ENCODE results near the gene FGB. TPM values are rescaled to one million over a fixed set of nuclear protein-coding genes. Genes with fewer than 3 reads are reported as not detected.

Gene FGB
- not detected in 2 replicates for total RNA-seq (2014; rRNA removed; shearing (Covaris generic))

DNA sequence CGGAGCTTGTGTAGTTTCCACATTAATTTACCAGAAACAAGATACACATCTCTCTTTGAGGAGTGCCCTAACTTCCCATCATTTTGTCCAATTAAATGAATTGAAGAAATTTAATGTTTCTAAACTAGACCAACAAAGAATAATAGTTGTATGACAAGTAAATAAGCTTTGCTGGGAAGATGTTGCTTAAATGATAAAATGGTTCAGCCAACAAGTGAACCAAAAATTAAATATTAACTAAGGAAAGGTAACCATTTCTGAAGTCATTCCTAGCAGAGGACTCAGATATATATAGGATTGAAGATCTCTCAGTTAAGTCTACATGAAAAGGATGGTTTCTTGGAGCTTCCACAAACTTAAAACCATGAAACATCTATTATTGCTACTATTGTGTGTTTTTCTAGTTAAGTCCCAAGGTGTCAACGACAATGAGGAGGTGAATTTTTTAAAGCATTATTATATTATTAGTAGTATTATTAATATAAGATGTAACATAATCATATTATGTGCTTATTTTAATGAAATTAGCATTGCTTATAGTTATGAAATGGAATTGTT lies at the start of gene FGB:
FGB (plus strand) TSS at position 315 of the 558 bp plus-strand sequence; CDS start at position 323, 8 bp downstream.
- DNase-seq (ENCODE audit: low spot score): no peak

DNA sequence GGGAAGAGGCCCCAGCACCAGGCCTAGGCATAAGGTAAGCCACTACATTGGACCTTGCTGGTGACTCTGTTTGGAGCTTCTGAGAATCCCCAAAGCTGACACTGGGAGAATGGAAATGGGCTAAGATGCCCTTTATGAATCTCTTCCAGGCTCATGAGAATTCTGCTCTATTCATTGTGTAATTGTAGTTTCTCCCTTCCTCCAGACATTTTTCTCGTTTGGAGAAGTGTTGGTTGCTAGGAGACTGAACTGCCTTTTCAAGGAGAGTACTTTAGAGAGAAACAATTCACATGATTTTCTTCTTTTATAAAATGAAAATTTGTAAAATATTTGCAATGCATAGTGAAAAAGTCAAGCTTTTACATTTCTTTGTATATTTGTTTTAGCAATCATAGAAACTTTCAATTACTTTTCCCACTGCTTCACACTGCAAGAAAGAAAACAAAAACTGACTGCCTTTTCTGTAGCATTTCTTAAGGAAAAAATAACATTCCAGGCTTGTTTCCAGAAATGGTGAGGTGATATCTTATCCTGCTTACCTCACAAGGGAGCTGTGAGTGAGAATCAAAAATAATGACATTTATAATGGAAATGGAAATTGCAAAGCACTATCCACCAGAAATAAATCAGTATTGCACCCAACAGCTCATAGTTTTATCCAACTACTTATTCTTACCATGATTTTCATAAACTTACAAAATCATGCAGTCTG lies 46.3 kb upstream of the FGB start:
- no peak for DNase-seq (ENCODE audit: low spot score)

DNA sequence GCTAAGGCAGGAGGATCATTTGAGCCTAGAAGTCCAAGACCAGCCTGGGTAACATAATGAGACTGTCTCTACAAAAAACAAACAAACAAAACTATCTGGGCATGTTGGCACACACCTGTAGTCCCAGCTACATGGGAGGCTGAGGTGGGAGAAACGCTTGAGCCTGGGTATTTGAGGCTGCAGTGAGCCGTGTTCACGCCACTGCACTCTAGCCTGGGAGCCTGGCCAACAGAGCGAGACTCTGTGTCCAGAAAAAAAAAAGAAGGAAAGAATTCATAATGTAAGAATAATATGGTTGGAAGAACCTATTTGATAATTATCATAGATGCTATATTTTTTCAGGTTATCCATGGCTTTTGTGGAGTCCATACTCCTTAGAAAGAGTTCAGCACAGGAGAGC lies 45.2 kb upstream of the FGB start:
- no peak for DNase-seq (ENCODE audit: low spot score)

DNA sequence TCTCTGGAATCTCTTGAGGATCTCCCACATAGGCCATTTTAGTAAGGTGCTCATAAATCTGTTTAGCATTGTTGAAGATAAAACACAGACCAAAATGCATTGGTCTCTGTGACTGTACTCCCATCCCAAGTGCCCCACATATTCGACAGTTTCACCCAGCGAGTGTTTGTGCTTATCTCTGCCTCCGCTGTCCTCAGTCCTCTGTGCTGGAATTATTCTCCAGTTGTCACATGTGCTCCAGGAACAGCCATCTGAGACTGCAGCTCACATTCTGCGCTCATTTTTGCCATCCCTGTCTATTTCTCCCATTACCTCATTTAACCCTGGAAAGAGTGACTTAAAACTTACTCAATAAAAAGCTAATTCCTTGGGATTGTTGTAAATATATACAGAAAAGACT lies 43.6 kb upstream of the FGB start:
- DNase-seq (ENCODE audit: low spot score): no peak

DNA sequence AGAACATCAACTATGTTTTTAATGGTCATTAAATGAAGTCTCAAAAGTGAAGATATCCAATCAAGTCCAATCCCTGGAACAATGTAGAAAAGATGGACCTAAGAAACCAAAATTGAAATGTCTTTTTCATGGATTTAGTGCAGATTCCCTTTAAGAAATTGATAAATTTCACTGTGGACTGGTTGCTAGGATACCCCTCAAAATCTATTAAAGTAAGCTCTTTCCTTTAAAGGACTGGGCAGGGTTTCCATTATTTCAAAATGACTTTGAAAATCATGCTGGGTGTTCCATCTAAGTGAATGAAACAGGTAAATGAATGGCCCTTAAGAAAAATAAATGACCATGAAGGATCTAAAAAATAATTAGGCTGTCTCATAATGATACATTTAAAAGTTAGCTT lies 41.2 kb upstream of the FGB start:
- no peak for DNase-seq (ENCODE audit: low spot score)

DNA sequence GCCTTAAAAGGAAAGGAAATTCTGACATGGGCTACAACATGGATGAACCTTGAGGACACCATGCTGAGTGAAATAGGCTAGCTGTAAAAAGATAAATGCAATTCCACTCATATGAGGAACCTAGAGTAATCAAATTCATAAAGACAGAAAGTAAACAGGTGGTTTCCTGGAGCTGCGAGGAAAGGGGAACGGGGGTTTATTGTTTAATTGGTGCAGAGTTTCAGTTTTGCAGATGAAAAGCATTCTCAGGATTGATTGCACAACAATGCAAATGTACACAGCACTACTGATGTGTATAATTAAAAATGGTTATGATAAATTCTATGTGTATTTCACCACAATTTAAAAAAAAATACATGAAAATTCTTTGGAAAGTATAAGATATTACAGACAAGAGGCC lies 36.7 kb upstream of the FGB start:
- no peak for DNase-seq (ENCODE audit: low spot score)

DNA sequence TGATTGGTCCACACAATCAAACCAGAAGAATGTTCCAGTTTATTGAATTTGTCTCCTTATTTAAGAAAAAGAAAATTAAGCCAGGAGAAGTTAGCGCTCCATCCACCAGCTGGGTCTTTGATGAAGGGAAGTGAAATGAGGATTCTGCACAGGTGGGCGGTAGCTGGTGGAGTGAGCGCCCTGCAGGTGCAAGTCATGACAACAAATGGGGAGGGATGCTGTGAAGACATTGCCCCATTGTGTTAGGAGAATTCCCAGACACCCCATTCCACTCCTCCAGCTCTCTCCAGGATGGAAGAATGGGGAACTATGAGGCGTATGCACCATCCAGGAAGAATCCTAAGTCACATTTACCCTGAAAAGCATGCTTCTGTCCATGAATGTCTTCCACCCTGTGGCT lies 35.5 kb upstream of the FGB start:
- no peak for DNase-seq (ENCODE audit: low spot score)

DNA sequence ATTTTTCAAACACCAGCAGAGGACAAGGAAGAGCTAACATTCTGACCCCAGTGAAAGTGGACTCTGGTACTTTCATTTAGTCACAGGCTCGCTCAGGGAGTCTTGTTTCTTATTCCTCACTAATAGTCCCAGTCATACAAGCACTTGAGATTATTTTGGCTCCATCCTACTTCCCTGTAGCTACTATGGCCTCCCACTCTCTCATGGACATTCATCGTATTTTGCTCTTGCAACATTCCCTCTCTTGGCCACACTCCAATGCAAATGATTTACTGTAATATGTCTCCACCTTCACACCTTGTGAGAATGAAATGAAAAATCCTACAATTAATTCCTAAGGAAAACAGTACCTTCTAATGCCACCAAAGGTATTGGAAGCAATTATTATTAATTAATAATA lies 33.9 kb upstream of the FGB start:
- DNase-seq (ENCODE audit: low spot score): no peak

DNA sequence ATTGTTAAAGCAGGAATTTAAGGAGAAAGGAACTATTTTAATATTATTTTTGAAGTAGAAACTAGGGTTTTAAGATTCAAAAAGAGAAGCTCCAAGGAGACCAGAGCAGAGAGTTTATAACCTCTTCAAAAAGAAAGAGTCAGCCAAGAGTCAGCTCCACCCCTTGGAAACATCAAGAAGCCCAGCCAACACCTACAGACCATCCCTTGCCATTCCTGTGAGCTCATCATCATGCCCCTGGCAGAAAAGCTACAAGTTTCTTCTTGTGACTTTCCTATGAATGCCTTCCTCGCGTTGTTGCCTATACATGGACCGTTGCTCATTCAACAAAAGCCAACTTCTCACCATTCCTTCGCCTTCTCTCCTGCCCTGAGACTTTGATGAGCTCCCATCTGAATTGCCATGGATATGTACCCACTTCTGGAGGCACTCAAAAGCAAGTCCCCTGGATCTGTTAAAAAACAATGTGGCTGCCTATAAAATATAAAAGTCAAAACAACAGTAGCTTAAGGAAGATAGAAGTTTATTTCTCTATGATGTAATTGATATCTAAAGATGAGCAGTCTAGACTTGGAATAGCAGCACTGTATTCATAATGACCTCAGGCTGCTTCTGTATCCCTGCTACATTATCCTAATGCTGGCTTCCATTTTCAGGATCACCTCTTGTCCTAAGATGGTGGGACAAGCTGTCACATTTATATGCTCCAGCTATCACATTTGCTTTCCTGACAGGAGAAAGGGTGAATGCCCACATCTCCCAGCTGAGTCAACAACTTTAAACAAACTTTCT lies 32.9 kb upstream of the FGB start:
- no peak for DNase-seq (ENCODE audit: low spot score)

DNA sequence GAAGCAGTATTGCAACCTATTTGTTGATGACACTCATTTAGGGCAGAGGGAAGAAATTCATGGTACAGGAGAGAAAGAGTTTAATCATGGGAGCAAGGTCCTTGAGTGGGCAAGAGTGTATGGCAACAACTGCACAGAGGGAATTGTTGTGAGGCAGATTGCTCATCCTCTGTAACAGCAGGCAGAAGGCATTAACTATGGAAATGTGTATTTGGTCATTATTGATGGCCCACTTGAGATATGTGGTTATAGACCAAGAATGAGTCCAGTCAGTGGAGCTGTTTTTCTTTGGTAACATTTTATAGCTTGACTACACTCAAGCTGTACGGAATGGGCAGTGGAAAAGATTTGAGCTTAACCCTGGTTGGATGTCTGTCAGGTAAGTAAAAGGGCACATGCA lies 28.5 kb upstream of the FGB start:
- DNase-seq (ENCODE audit: low spot score): no peak

DNA sequence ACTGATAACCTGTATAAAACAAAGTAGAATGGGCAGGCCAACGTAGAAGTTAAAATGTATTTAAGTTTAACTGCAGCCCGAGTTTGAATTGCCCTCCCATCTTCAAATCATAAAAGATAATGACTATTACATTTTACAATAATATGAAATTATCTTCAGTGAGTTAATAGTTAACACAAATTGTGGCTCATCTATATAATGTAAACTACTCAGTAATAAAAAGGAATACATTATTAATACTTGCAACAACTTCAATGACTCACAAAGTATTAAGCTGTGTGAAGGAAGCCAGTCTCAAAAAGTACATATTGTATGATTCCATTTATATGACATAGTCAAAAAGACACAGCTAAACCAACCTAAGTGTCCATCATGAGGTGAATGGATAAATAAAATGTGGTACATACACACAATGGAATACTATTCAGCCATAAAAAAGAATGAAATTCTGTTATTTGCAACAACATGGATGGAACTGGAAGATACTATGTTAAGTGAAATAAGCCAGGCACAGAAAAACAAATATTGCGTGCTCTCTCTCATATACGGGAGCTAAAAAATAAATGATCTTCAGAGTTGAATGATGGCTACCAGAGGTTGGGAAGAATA lies 20.4 kb upstream of the FGB start:
- DNase-seq (ENCODE audit: low spot score): no peak

DNA sequence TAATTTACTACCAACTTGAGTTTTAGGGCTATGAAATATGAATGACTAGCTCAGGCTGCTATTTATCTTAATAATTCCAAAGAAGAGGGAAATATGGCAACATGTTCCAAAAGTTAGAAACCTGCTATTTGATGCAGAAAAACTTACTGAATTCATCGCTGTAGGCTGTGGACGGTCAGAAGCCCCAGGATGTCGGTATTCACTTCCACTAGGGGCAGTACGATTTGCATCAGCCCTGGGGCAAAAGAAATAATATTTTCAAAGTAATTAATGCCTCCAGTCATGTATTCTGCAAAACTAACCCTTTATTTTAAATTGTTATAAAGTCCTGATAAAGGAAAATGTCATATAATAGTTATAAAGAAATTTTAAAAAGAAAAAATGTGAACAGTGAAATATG lies 17.1 kb upstream of the FGB start:
- no peak for DNase-seq (ENCODE audit: low spot score)

DNA sequence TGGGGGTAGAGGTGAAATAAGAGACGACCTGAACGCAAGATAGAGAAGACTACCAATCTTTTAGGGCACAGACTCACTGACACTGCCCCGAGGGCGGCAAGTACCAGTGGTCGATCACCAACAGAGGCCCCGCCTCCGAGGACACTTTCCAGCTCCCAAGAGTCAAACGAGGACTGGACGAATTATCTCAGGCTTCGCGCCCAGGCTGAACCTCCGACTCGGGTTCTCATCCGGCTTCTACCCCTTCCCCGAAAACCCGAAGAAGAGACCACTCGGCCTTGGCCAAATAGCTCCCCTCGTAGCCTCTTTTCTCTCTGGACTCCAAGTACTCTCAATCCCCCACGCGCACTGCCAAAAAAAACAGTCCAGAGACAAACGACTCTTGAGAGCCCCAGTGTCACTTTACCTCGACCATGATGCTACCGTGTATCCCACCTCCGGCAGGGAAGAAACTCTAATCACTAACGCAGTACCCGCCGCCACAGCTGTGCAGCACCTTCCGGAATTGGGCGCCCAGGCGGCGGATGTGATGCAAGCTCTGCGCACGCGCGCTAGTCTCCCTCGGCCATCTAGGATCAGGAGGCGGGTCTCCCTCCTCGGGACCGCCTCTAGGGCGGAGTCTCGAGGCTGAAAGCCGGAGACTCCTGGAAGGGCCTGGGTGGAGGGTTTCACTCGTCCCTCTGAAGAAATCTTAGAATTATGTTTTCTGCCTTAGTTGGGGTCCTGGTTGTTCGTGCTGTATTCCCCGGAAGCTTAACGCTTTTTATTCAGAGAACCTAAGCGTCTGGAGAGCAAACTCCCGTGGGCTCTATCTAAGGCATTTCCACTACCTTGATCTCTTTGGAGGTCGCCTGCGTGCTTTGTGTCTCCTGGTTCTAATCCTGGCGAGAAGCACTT lies 12.7 kb upstream of the FGB start, which contains the start of gene PLRG1:
PLRG1 (minus strand) TSS at position 507 of the 897 bp plus-strand sequence; CDS start at position 415, 92 bp downstream.
- peak; percentile 89 for DNase-seq (ENCODE audit: low spot score)

DNA sequence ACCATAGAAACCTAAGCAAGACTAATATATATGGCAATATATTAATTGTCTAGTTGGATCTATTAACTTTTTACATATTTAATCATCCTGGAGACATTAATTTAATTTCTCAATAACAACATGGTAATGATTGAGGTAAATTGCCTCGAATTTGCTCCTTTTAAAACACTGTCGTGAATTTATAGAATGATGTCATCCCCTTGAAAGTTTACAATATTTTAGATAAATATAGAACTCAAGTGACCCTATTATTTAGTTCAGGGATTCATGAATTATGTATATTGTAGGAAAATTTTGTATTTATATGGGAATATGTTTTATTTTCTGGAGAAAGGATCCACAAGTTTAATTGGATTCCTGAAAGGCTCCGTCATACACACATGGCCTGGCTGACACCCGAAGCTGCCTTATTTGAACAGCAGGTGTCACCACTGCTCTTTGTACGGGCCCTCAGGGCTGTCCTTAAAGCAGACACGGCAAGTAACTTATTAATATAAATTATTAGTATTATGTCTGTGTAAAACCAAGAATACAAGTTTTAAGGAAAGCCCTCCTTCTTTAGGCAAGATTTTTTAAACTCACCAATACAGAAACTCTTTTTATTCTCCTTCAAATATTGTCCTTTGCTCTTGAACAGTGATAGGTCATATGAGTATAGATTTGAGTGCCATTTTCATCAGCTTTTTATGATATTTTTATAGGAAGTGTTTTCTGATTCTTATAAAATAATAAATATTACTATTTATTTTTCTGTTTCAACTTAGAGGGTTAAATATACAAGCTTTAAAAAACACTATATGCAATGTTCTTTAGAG lies 10.7 kb upstream of the FGB start:
- DNase-seq (ENCODE audit: low spot score): peak; percentile 59

DNA sequence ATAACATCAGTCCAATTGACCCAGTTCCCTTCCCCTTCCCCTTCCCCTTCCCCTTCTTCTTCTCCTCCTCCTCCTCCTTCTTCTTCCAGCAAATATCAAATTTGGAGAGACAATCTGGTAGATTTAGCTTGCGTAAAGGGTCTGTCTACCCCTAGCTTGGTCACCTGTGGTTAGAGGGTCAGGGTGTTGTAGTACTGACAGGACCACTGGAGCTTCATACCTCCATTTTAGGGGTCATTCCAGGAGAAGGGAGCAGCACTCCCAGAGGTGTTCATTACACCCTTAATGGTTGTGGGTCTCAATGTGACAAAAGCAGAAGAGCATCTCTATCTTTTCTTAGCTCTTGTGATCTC lies 3.7 kb upstream of the FGB start:
- DNase-seq (ENCODE audit: low spot score): no peak

DNA sequence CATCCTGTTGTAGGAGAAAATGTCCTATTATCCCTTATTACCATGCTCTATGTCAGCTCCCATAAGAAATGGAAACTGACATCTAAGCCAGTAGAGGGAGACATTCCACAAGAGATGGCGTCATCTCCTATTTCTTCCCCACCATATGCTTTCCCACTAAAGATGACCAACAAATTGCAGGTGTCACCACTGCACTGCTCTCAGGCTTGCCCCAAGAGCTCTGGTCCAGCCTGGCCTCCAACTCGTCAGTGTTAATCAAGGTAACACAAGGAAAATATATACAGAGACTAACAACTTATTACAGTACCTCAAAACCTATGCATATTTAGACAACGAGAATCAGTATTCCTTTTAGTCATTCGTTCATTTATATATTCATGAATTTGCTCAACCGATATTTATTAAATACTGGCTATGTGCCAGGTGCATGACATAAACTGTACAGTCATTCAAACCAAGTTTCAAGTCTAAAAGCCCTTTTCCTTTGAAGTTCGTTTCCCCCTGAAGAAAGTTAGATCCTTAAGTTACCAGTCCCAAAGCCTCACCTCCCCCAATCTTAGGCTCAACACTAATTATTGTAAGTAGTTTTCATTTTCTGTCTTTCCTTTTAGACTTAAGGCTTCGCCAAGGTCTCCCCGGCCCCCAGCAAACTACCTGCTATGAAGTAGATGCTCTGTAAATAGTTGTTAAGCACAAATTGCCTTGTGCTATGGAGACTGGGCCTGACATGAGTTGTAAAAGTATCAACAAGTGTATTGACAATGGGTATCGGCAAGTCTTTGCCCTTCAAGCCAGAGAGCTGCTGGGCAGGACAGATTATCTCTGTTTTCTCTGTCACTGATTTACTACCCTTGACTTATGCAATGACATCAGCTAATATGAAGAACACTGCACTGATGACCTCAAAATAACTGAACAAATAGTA lies 3.1 kb upstream of the FGB start:
- peak; percentile 61 for DNase-seq (ENCODE audit: low spot score)

DNA sequence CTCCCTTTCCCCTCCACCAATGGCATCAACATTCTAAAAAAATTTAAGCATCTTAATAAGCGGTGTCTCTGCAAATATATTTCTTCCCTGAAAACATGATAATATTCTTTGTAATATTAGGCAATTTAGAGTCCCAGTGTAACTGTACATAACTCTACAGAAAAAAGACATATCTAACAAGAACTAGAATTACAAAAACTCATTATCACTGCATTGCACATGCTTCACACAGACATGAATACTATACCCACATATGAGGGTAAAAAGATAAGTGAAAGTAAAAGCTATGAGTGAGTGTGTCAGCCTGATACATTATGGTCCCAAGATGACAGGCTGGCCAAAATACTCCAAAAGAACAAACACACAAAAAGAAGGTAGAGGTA lies 2.4 kb upstream of the FGB start:
- DNase-seq (ENCODE audit: low spot score): no peak

DNA sequence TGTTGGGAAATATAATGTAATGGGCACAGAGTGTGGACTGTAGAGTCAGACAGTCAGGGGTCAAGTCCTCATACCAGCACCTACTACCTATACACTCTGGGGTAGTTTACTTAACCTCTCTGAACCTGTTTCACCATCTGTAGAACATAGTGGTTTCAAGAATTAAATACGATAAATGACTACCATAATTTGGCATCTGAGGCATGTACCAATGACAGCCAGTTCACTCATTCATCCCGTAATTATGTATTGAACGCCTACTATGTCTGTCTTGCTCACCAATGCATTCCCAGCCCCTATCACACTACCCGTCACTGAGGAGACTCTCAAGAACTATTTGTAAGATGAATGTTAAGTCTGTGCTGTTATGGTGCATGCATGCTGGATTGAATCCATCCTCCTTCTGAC lies 2.0 kb upstream of the FGB start:
- peak; percentile 21 for DNase-seq (ENCODE audit: low spot score)

DNA sequence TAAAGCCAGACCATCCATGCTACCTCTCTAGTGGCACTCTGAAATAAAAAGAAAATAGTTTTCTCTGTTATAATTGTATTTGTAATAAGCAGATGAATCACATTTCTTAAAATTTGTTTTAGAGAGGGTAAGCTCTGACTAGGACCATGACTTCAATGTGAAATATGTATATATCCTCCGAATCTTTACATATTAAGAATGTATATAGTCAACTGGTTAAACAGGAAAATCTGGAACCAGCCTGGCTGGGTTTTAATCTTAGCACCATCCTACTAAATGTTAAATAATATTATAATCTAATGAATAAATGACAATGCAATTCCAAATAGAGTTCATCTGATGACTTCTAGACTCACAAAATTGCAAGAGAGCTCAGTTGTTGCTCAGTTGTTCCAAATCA lies 1.5 kb downstream of the FGB start:
- DNase-seq (ENCODE audit: low spot score): no peak

DNA sequence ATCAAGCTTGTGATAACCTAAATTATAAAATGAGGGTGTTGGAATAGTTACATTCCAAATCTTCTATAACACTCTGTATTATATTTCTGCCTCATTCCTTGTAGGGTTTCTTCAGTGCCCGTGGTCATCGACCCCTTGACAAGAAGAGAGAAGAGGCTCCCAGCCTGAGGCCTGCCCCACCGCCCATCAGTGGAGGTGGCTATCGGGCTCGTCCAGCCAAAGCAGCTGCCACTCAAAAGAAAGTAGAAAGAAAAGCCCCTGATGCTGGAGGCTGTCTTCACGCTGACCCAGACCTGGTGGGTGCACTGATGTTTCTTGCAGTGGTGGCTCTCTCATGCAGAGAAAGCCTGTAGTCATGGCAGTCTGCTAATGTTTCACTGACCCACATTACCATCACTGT lies 2.9 kb downstream of the FGB start:
- DNase-seq (ENCODE audit: low spot score): no peak

All from A172 (cell line).